Adrenal gland (tissue), 5 donors: Measurements from ENCODE around the gene FAT1.

ENCODE experiments used
- POLR2A ChIP-seq, 2 donors: fragments of 450-650 bp; IDR thresholded peaks; one replicate each; pipeline ENCODE4 v1.6.1; 2017; ENCODE audit warnings: antibody characterized with exemption in 2 of 2, mild to moderate bottlenecking in 2 of 2, moderate library complexity in 1 of 2
- TF ChIP-seq, protein P1 (sequence below), 6 experiments: fragments of 450-650 bp in 4 of 6; fragments of 200-600 bp in 2 of 6; sonication (generic) in 1 of 6; IDR thresholded peaks; 1 replicate in 5 of 6; 2 replicates in 1 of 6; pipeline versions ENCODE4 v1.5.1 to v1.8.0; 2016 to 2021; ENCODE audit warnings: antibody characterized with exemption in 6 of 6, mild to moderate bottlenecking in 2 of 6, moderate library complexity in 1 of 6
- donor health status: DM: no; HTN: no; CAD: no.

DNA sequence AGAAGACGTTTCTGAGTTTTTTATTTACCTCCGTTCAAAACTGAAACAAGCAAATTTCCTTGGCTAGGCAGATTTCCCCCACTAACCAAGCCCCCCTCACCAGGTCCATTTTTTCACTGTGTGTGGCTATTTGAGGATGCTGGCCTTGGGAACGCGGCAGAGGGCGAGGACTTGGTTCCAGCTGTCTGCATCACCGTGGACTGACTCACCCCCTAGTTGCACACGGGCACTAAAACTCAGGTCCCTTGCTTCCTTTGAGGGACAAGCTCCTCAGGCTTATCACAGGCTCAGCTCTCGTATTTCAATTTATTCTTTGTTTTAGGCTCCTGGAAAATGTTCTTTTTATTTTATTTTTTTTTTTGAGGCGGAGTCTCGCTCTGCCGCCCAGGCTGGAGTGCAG, 159.9 kb downstream of the FAT1 start:
- TF ChIP-seq, protein P1, sequence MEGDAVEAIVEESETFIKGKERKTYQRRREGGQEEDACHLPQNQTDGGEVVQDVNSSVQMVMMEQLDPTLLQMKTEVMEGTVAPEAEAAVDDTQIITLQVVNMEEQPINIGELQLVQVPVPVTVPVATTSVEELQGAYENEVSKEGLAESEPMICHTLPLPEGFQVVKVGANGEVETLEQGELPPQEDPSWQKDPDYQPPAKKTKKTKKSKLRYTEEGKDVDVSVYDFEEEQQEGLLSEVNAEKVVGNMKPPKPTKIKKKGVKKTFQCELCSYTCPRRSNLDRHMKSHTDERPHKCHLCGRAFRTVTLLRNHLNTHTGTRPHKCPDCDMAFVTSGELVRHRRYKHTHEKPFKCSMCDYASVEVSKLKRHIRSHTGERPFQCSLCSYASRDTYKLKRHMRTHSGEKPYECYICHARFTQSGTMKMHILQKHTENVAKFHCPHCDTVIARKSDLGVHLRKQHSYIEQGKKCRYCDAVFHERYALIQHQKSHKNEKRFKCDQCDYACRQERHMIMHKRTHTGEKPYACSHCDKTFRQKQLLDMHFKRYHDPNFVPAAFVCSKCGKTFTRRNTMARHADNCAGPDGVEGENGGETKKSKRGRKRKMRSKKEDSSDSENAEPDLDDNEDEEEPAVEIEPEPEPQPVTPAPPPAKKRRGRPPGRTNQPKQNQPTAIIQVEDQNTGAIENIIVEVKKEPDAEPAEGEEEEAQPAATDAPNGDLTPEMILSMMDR (IDR thresholded peaks at IDR 0.05), result no peak
- TF ChIP-seq POLR2A (IDR thresholded peaks at IDR 0.05), result no peak
